Caki2 (cell line): ENCODE results near the gene SEPTIN11. TPM values are rescaled to one million over a fixed set of nuclear protein-coding genes. Genes with fewer than 3 reads are reported as not detected.
"Not testable (repeated sequence)": the region's sequence is repeated elsewhere in the genome, so short reads cannot be mapped to it uniquely, and the experiment has no call there.

Experiments used
- DNase-seq: peaks from one replicate; pipeline ENCODE4 v3.0.0-alpha.2; 2015; ENCODE audit warnings: low read depth
- in situ Hi-C: cut with HindIII; loops from 2 replicates; pipeline ENCODE4 v1.10.0; 2016; ENCODE audit warnings: low sequenced_read_pairs, low pct_unique_long_range_greater_than_20kb, mixed read lengths
- total RNA-seq: library from RNA; depleted of rRNA; stranded (reverse); fragments of >200 nt; shearing (Covaris generic); gene quantifications from 2 replicates; pipeline ENCODE4 v1.2.3, GENCODE V29; 2014; ENCODE audit warnings: low replicate concordance

Gene SEPTIN11
- total RNA-seq, 1 experiment from 2014 or later = 37.6 TPM

DNA sequence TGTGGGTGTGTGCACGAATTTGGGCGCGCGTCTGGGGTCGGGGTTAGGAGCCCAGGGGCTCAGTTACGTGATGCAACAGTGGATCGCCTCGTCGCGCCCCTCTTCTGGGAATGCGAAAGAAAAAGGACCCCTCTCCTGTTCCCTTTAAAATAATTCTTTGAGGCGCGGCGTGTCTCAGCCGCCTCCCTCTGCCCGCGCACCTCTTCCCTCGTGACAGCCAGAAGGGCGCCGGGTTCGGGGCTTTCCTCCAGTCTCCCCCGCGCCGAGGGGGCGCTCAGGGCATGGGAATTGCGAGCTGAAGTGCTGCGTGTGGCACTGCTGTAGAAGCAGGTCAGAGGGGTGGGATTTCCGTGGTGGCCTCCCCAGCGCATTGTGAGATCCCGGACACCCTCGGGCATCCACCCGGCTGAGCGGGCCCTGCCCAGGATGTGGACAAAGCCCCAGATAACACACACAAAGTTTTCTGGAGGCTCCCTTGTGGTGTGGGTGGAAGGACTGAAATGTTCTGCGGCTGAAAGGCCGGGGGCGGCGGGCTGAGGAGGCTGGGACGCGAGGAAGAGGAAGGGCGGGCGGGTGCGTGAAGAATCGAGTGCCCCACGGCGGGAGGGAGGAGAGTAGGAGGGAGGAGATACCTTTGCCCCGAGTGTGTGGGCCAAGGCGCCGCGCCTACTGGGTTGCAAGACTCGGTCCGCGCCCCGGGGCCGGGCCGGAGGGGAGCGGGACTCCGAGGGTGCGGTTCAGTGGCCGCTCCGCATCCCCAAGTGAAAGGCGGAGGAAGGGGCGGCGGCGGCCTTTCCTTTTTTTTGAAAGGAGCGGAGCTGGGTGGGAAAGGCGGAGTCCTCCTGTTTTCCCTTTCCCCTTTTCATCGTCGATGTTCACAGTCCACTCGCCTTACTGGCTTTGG lies 752 bp downstream of the SEPTIN11 start:
- in situ Hi-C loops = no loop called here
- DNase-seq = peak; percentile 54

DNA sequence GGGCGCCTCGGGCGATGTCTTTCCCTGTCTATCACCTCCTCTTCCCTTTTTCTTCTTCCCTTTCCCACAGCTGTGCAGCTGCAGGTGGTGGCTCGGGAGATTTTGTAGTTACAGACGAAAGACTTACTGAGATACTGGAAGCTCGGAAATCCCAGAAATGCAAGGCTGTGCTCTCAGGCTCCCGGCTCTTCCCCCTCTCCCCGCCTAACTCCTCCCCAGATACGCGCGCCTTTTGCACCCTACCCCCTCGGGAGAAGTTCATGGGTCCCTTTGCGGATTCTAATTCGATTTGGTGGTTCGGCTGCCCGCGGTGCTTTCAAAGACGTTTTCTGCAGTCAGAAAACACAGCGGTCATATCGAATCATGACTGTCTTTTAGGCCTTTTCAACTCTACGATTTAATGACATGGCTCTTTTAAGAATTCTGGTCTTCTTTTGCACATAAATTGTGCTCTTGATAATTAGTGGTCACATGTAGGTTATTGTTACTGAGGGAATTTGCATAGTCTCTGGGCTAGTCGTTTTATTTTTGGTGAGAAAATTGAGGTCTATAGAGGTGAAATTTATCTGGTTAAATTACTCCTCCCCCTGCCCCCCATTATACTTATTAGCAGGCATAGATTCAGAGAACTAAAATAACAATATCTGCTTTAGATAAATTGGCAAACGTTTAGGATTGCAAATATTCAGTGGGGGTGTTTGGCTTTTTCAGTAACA lies 1.6 kb downstream of the SEPTIN11 start:
- no peak for DNase-seq
- in situ Hi-C loops = no loop called here

DNA sequence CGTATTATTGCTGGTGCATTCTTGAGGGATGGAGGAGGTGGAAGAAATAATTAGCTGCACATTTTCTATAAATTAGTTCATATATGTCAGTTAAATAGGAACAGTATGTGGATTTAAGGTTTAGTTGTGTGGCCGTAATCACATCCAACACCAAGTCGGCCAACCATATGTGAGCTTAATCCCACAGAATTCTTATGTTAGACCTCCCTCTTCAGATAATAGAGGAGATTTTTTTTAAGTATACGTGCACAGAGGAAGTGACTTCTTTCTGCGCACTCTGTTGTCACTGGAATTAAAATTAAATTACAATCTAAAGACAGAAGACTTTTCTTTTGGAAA lies 2.1 kb downstream of the SEPTIN11 start:
- no peak for DNase-seq
- in situ Hi-C loops = no loop called here

DNA sequence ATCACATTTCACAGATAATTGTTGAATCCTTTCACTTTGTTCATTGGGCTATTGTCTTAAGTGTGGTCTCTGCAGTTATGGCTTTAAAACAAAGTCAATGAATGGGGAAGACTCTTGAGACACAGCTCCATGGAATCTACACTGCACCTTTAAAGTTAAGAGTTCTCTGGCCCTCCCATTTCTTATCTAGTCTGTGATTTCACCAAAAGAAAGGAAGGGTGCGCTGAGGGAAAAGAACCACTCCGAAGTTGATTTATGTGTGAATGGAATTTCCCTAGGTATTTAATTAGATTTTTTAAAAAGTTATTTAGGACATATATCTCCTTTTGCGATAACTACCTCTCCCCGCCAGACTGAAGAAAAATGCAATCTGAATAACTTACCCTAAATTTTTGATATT lies 2.5 kb downstream of the SEPTIN11 start:
- in situ Hi-C loops = no loop called here
- no peak for DNase-seq

DNA sequence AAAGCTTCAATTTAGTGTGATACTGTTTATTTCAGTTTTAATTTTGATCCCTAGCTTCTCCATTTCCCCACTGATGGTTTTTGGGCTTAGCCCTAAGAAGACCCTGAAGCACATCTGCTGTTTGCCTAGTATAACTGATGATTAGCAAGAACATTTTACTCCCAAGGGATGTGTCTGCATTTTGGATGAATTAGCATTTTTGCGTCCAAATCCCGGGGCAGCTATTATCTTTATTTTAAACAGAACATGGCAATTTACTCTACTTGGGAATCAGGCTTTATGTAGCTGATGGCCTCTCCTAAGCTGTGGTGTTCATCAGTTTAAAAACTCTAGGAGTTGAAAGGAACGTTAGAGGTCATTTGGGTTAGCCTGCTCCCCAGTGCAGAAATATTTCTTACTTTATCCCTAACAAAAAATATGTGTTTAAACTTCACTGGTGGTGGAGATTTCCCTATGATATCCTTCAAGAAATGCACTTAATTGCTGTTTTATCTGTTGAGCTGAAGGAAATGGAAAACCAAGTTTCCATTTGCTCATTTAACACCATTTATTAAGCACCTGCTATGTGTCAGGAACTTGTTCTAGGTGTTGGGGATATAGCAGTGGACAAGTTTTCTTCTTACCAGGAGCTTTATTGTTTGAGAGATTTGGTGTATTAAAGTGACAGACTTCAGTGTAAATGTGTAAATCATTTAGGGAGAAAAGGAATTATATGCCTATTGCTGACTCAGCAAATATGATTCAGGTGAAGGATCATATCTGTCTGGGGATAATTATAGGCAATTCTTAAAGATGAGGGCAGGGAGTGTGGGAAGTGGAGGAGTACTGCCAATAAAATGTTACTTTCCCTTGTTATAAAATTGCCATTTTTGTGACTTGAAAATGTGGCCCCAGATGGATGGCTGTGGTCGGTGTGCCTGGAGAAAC lies 3.4 kb downstream of the SEPTIN11 start:
- in situ Hi-C loops = no loop called here
- no peak for DNase-seq

DNA sequence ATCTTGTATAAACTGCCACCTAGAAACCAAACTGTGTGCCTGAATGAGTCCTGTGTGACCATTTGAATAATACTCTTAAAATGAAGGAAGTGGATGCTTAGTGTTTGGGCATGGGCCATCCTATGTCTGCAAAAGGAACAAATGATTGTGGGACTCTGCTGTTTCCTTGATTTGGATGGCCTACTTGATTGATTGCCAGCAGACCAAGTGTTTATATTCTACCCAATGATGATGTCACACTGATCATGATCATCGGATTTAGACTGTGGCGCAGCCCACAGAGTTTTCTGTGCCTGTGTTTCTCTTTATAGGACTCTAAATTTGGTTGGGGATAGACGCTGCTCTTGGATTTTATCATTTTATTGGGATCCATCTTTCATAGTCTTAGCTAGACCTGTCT lies 4.4 kb downstream of the SEPTIN11 start:
- no peak for DNase-seq
- in situ Hi-C loops = no loop called here

DNA sequence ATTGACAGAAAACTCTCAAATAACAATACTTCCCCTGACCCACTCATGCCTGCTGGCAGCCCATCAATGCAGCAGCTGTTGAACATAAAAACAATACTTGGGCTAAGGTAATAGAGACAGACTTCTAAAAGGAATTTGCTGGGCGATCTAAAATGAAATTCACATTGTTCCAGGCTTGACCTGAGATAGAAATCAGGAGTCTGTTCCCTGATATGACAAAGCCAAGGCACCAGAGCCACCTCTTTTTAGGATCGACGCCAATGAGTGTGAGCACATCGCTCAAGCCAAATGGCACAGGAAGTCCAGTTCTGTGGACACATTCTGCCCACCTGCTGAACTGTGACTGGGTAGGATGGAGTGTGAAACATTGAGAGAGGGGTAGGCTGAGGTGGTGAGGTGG lies 4.9 kb downstream of the SEPTIN11 start:
- no peak for DNase-seq
- in situ Hi-C loops = no loop called here

DNA sequence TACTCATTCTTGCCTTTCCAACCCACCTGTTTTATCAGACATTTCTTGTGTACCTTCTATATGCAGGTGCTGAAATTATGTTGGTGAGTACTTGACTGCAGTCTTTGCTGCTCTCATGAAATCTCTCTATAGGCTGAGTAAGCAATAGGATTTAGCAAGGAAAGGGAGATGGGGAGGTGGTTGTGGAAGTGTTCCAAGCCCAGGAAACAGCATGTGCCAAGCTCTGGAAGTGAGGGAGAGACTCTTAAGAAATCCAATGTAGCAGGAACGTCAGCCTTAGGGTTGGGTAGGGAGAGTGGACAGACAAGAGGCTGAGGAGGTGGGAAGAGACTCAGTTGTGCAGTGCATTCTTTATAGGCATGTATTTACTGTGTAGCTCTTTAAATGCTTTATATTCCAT lies 5.6 kb downstream of the SEPTIN11 start:
- in situ Hi-C loops = no loop called here
- no peak for DNase-seq

DNA sequence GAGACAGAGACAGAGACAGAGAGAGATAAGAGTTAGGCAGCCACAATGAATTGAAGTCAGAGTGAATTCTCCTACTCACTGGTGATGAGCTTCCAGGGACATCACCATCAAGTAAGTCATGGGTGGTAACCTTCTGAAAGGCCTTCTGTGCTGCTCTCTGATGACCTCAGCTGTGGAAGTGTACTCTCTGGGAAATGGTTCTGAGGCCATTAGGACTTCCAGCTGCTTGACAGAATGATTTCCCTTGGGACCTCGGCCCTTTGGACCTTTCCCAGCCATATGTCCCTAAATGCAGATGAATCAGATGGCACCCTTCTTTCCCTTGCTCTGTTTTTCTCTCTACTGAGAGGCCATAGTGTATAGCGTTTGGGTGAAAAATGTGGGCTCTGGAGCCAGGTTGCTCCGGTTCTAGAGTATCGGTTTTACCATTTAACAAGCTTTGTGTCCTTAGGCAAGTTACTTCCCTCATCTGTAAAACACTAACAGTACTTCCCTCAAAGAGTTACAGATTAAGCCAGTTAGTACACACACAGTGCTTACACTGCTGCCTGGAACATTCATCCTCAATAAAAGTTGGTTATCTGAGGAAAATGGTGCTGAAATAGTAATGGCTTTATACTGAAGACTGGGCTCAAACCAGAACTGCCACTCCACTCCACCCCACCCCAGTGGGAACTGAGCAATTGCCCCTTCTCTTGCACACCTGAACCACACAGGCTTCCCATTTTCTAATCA lies 7.6 kb downstream of the SEPTIN11 start:
- no peak for DNase-seq
- in situ Hi-C loops = no loop called here

DNA sequence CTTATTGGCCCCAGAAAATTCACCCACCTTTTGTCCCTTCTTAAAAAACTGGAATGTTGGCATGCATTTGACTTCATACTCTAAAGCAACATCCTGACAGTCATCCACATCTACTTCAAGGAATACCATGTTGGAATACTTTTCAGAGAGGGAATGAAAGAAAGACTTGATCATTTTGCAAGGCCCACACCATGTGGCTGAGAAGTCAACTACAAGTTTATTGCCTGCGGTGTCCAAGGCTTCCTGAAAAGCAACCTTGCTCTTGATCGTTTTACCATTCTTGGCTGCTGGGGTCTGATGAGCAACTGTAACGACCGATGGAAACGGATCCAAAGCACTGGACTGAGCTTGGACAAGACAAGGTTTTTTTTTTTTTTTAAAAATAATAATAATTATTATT lies 9.3 kb downstream of the SEPTIN11 start:
- DNase-seq = no peak
- in situ Hi-C loops = no loop called here

DNA sequence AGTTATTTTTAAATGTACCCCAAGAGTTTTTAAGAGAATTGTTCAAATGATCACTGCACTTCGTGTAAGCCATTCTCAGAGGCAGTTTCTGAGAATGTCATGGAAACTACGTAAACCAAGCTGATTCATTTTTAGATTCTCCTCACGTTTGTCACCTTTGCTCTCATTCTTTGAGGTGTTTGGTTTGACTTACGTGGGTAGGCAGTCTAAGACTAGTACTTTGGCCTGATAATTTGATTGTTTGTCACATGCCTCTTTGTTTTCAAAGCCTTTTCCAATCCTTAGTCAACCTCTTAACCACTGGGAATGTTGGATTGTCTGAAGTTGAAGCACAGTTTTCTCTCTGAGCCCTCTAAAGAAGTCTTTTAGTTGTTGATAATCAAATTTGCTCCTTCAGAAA lies 10.5 kb downstream of the SEPTIN11 start:
- in situ Hi-C loops = no loop called here
- peak; percentile 55 for DNase-seq

DNA sequence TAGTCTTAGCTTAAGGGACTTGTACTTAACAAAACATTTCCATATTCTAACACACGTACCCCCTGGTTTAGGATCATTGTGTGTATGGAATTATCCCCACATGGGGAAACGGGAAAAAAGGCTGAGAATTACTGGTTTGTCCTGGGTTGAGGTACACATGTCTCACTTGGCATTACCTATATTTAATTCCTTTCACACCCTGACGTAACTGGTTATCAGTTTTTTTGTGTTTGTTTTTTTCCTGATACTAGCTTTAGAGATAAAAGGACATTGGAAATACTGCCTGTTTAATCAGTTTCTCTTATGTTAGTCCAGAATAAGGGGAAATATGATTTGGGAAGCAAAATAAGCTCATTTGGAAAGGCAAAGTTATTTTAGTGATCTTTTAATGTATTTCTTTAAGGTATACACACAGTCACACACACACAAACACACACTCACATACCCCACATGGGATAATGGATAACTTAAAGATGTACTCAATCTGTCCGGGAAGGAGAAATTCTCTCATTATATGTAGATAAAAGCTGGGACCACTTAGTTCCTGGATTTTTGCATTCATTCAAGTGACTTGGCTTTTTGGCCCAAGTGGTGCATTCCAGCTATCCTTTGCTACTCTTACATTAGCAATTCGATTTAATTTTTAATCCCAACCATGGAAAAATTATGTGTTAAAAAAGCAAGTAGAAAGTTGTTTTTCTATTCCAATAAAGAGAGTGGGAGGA lies 13.0 kb downstream of the SEPTIN11 start:
- in situ Hi-C loops = no loop called here
- no peak for DNase-seq

DNA sequence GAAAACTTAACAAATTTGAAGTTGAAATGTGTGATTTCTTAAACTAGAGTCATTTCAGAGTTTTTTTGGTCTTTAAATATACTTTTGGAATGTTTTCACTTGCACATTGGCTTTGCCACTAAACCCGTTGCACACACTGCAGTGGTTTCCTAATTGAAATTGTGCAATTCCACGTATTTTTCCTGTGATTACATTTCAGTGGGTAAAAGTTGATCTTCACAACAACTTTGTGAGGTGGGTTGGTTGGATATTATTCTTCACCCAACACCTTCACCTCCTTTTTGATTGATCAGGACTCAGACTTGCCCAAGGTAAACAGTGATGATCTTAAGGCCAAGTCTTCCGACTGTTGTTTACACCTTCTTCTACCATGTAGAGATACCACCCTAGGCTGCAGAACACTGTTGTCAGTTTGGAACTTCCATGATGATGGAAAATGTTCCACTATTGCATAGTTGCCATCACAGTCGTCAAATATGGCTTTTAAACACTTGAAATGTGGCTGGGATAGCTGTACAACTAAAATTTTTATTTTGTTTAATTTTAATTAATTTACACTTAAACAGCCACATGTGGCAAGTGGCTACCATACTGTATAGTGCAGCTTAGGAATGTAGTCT lies 13.7 kb downstream of the SEPTIN11 start:
- no peak for DNase-seq
- in situ Hi-C loops = no loop called here

DNA sequence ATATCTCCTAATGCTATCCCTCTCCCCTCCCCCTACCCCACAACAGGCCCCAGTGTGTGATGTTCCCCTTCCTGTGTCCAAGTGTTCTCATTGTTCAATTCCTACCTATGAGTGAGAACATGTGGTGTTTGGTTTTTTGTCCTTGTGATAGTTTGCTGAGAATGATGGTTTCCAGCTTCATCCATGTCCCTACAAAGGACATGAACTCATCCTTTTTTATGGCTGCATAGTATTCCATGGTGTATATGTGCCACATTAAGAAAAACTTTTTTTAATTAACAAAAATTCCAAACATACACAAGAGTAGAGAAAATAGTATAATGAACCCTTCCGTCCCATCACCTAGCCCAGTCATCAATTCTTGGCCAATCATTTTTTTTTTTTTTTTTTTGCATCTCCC lies 14.4 kb downstream of the SEPTIN11 start:
- in situ Hi-C loops, DNase-seq: not testable (repeated sequence)

DNA sequence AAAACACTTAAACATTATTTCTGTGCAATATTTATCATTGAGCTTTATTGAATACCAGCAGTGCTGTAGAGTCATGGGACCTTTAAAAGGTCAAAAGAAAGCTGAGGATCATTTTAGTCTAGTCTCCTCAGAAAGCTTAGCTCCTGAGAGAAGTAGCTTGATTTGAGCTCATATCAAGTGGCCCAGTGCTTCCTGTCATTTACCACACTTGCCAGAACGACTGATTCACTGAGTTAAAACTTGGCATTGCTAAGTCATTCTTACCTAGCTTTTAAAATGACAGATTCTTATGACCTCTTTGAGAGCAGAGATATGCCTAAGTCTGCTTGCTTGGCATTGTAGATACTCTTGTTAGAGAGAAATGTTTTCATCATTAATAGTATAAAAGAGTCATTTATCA lies 15.2 kb downstream of the SEPTIN11 start:
- in situ Hi-C loops = no loop called here
- no peak for DNase-seq

DNA sequence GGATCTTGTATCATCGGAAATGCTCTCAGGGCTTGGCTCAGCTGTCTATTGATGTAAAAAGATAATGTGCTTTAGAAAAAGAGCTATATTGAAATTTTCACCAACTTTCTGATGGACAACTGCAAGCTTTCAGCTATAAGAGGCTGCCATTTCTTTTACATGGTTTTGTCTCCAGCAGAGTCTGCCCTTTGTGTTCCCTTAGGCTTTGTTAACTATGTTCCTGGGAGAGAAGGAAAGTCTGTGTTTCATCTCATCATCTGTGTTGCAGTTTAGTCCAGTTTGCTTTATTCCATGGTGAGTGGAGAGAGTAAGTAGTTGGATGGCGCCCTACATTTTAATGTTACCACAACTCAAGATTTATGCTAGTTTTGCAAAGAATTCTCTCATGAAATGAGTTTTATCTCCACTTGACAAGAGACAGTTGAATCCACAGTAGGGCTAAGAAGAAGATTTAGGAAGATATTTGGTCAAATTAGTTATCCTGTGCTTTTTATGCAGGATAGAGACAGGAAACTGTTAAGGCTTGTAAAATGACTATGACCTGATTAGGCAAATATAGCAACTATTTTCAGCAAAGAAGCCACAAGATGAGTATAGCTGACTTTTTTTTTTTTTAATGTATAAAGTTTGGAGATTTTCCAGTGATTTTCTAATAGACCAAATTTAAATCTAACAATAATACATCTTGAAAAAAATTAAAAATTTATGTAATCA lies 16.5 kb downstream of the SEPTIN11 start:
- in situ Hi-C loops = no loop called here
- no peak for DNase-seq

DNA sequence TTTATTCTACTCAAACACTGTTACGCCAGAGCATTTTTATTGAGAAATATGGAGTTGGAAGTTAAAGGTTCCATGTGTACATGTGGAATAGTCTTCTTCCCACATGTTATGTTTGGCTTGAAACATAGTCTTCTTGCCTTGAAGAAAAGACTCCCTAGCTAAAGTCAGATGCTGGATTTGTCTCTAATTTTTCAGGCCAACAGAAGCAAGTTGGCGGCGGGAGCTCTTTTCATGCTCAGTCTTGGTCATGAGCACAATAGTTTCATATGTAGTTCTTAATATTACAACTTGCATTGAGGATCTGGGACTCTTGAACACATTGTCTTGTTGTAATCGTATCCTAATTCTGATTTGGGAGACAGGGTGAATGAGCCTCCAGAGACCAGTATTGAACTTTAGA lies 19.4 kb downstream of the SEPTIN11 start:
- DNase-seq = no peak
- in situ Hi-C loops = no loop called here
